C4-2B (cell line): ENCODE data around the gene EPB41L3.

Experiments used
- CTCF ChIP-seq: fragments of 450-650 bp; conservative IDR thresholded peaks from 2 replicates; pipeline ENCODE4 v1.5.1; 2017; ENCODE audit warnings: mild to moderate bottlenecking
- ZFX ChIP-seq: fragments of 450-650 bp; IDR thresholded peaks from 2 replicates; pipeline ENCODE4 v1.6.1; 2017

- TF ChIP-seq CTCF, result no peak
- no peak for TF ChIP-seq ZFX
Observed at GRCh38 chr18:5475267-5475666, 68.5 kb downstream of the EPB41L3 start.
